CD1c-positive myeloid dendritic cell (primary cell): ENCODE data around the gene MXI1.

Source experiments
- DNase-seq: peaks from one replicate; pipeline ENCODE4 v3.0.0-alpha.2; 2016; ENCODE audit errors: extremely low spot score

MXI1 gene

DNA sequence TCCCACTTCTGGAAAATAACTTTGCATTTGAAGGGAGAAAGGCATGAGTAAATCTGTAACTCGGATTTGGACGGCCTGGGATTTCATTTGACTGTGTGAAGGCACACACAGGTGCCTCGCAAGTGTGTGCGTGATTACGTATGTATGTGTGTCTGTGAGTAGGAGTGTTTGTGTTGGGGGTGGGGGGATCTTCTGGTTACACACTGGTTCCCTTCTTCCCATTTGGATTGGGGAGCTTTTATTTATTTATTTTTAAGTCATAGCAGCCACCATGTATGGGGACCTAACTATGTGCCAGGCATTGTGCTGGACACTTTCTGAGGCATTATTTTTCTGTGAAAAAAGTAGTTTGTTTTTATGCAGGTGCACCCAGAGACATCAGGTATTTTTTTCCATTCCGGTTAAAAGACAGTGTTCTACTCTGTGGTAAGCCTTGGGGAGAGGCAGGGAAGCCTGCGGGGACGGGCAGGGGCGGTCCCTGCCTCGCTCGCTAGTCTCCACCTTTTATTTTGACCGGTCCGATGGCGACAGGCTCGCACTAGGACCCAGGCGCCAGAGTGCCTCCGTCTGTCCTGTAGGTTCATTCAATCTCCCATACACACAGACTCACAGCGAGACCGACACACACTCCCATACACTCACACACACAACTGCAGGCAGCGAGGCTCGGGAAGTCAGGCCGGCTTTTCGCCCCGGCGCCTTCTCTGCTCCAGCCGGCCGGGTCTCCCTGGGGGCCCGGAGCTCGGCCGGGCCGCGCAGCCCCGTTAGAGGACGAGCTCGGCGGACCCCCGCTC lies at the start of gene MXI1:
Gene MXI1 (plus strand): TSS at position 595 of the 794 bp plus-strand sequence. CDS start 204 bp downstream, outside the sequence.
- DNase-seq, result peak; percentile 50

DNA sequence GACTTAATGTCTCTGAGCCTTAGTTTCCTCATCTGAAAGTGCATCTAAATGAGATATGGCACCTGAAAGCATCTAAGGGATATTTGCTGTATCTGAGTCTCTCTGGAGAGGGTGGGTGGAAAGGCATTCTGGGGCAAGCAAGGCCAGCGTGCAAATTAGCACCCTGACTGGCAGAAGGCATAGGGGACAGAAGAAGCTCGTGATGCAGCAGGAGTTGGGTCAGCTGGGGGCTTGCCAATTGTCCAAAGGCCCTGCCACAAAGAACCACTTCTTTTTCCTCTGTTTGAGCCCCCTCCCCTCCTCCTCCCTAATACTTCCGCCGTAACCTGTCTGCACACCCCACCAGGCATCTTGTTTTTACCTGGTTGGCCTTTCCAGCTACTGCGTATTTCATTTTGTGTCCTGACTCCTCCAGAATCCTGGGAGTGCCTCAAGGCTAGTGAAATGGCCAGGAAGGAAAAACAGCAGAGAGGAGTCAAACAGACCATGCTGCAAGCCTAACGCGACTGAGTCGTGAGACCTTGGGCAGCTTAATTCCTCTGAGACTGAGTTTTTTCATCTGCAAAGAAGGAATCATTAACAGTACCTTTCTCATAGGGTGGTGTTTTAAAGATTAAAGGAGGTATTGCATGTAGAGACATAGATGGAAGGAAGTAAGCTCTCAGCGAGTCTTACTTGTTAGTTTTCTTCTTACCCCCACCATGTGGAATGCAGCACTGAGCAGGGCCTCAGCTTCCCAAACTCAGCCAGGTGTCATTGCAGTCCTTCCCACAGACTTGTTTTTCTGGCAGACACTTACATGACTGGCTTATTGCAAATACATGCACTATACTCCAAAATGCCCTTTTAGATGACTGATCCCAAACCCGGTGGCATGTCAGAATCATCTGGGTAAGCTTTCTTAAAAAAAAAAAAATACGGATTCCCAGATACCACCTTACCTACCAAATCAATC lies 49.1 kb upstream of the MXI1 start:
- no peak for DNase-seq

DNA sequence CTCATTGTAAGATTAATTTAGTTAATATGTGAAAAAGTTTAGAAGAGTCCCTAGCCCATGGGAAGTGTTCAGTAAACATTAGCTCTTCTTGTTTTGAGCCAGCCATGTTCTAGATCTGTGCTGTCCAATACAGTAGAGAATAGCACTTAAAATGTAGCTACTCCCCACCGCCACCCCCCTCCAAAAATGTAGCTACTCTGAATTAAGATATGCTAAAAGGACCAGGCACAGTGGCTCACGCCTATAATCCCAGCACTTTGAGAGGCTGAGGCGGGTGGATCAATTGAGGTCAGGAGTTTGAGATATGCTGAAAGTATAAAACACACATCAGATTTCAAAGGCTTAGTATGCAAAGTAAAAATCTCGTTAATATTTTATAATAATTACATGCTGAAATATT lies 47.3 kb upstream of the MXI1 start:
- DNase-seq, result no peak

DNA sequence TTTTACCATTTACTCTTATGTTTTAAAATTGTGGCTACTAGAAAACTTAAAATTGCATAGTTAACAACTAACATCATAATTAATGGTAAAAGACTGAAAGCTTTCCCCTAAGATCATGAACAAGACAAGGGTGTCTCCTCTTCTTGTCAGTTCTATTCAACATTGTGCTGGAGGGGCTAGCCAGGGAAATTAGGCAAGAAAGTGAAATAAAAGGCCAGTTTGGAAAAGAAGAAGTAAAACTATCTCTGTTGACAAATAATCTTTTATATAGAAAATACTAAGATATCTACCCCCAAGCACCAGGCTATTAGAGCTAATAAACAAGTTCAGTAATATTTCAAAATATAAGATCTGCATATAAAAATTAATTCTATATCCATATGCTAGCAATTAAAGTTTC lies 46.9 kb upstream of the MXI1 start:
- peak; percentile 40 for DNase-seq

DNA sequence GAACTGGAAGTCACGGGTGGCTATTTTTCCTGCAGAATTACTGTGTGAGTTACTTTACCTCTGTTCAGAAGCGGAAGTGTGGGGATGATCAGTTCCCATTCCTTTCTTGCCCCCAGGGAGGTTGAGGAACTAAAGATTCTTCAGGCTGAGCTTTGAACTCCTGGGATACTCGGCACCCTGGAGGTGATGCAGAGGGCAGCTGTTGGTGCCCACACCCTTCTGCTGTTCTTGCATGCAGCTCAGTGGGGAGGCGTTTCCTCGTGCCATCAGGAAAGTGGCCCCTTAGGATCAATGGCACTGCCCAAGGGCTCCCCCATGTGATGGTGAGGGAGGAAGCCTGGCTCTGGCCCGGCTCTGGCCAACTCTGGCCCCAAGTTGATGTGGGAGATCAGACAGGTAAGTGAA lies 44.7 kb upstream of the MXI1 start:
- peak; percentile 78 for DNase-seq

DNA sequence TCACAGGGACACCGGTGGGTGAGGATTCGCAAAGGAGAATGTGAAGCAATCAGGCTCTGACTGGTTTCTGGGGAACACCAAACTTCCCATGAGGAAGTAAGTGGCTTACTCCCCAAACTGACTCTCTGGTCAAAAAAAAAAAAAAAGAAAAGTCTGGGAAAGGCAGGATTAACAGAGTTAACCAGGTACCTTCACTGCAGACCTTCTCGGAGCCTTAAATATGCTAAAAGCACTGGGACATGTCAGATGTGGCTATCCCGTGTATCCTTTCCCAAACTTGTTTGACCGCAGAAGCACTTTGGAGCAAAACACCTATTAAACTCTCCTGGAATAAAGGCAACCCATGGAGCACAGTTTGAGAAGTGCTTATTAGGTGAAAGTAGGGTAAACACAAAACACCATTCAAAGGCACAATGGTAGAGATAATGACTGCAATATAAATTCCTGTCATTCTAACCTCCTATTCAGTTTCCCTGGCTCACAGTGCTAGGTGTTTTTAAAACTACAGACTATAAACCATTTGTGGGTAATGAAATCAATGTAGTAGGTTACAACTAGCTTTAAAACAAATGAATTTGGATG lies 44.1 kb upstream of the MXI1 start:
- DNase-seq, result no peak

DNA sequence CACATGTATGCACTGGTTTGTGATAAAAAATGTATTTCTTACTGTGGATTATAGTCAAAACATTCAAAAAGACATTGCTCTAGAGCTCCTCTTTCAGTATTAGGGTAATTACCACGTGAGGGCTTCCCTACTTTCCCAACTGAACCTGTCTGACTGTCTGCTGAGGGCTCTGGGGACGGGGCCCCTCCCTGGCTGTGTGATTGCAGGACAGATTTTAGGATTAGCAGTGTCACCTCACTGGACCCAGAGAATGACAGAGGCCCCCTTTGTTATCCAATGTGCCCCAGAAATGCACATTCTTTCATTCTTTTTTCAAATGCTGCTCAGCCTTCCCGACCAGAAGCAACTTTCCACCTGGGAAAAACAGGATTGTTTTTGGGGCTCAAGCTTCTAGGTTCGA lies 43.6 kb upstream of the MXI1 start:
- no peak for DNase-seq

DNA sequence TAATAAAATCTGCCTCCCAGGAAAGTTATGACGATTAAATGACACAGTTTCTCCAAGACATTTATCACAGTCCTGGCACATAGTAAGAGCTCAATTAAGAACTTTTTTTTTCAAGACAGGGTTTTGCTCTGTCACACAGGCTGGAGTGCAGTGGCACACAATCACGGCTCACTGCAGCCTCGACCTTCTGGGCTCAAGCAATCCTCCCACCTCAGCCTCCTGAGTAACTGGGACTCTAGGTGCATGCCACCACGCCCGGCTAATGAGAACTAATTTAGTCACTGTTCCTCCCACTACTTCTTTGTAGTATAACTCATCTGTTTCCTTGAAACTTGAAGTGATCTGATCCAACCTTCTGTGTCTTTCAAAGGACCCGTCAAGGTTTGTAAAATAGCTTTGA lies 42.2 kb upstream of the MXI1 start:
- DNase-seq, result no peak

DNA sequence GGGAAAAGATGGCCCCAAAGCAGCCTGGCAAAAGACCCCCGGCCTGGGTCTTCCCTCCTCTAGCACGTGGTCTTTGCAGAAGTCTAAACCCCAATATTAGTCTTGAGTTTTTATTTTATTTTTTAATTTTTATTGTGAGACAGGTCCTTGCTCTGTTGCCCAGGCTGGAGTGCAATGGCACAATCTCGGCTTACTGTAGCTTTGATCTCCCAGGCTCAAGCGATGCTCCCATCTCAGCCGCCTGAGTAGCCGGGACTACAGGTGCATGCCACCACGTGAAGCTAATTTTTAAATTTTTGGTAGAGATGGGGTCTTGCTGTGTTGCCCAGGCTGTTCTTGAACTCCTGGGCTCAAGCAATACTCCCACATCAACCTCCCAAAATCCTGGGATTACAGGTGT lies 40.3 kb upstream of the MXI1 start:
- no peak for DNase-seq

DNA sequence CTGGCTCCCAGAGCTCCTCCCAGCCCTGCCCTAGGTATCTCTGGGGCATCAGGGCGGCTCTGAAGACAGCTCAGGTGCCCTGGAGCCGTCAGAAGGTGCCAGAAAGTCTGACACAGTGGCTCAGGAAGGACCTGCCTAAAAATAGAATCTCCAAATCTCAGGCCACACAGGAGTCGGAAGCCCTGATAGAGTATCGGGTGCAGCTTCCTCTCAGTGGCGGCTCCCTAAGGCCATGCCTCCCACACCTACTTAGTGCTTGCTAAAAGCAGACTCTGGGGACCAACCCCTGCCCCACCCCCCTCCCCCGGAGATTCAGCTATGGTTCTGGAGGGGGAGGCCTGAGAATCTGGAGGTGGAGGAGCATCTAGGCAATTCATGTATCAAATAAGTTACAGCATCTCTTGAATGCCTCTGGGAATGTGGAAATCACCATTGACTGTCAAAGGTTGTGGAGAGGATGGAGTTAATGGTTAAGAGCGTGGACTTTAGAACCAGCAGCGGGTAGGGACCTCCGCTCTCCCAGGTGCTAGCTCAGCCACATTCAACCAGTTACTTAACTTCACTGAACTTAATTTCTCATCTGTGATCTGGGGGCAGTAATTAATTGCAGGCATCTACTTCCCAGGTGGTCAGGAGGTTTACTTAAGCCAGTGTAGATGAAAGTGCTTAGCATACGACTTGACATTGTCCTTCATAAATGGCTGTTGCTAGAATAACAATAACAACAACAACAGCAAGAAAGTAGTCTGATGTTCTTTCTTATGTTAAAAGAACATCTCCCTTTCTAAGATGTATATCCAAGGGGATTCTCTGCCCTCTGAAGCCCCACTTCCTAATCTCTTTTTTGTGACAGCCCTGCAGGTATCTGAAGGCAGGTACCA lies 38.6 kb upstream of the MXI1 start:
- DNase-seq, result peak; percentile 27

DNA sequence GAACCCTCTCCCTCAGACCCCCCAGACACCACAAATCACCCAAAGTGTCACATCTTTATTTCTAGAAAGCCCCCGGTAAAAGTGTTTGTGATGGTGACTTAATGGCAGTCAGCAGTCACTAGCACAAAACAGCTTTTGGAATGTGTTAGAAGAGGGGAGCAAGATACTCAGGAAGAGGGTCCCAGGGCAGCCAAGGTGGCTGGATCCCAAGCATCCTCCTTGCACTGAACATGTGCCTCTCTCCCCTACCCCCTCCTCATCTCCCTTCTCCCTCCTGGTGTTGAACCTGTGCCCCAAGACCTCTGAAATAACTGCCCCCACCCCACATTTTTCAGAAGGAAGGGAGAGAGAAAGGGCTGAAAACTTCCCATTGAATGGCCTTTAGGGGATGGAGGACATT lies 37.8 kb upstream of the MXI1 start:
- DNase-seq, result no peak

DNA sequence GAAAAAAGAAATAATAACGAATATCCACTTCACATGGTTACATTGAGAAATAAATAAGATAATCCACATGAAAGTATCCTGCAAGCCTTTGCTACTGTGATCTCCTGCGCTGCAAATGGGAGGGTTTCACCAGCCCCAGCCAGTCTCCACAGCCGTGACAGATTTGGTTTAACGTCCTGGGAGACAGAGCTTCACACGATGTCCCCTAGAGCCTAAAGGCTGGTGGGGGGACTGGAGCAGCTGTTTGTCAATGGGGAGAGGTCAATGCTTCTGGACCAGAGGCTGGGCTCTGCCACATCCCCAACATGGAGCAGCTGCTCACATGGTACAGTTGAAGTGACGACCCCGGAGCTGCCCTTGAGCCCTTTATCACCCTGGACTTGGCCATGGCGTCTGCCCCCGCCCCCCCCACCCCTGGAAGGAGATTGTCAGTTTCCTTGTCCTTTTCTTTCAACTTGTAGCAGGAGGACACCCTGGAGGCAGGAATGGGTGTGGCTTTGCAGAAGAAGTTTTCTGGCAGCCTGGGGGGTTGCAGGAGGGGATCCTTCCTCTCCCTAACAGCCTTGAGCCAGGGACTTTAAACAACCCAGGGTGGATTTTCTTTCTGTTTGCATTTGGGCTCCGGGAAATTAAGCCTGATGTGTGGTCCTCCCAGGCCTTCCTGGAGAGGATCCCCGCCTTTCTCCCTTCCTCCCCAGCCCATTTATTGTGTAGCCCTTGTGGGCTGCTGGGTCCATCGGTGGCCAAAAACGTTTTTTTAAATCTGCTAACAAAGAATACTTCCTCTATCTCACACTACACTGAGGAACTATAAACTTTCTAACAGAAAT lies 37.0 kb upstream of the MXI1 start:
- DNase-seq, result peak; percentile 50

DNA sequence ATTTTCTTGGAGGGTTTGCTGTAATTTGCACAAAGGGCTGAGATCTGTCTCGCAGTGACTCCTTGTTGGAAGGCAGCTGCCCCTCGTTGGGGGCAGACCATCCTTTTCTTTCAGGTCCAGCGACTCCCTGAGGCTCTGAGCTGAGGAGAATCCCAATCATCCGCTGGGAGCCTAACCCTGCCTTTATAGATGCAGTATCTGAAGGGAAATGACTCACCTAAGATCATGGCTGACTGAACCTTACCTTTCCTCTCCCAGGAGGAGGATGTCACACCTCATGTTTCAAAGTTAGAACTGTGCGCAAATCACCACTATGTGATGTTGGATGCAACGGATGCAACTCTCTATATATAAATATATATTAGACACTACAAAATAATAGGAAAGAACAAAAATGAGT lies 36.4 kb upstream of the MXI1 start:
- DNase-seq, result no peak

DNA sequence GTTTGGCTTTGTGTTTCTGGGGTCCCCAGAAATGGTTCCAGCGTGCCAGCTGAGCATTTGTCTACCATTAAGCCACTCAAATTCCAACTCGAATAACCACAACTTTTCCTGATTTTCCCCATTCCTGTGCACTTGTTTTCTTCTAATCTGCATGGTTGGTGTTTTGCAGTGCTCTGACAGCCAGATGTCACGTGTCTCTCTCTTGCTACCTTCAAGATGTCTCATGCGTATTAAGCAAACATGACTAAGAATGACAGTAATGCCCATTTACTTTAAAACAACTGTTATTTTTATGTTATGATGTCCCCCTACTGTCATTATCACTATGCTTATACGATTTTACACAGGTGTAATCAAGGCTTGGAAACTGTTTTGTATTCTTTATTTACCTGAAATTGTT lies 35.2 kb upstream of the MXI1 start:
- DNase-seq, result no peak

DNA sequence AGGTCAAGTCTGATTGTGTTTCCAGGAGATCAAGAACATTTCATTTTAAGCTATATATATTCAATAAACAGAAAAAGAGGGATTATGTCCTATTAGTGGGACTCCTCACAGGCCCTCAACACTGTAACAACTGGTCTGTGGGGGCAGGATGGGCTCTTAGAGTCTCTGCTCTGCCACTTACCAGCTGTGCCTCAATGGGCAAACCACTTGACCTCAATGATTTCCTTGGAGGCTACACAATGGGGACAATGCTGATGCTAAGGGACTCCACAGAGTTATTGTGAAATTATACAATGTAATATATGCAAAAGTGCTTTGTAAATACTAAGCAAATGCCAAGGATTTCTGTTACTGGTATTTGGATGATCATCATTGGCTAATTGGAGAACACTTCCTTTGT lies 33.2 kb upstream of the MXI1 start:
- DNase-seq, result no peak

DNA sequence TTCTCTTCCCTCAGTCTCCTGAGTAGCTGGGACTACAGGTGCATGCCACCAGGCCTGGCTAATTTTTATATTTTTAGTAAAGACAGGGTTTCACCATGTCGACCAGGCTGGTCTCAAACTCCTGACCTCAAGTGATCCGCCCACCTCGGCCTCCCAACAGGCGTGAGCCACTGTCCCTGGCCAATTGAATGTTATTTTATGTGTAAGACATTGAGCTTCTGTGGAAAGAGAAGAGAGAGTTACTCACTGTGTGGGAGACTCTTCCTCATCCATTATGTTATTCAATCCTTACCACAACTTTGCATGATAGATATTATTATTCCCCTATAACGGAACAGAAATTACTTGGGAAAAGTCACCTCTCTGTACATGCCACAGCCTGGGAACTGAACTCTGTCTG lies 32.6 kb upstream of the MXI1 start:
- DNase-seq, result peak; percentile 55

DNA sequence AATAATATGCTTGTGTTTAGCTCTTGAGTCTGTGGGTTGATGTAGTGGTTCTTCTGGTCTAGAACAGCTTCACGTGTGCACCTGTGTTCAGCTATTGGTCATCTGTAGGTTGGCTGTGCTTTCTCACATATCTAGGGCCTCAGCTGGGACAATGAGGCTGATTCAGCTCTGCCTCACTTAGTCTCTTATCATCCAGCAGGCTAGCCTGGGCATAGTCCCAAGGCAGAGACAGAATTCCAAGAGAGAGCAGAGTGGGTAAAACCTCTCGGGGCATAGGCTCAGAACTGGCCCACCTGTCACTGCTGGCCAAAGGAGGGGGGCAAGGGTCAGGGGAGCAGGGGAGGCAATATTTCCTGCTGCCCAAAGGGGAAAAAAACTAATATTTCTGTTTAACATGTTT lies 32.0 kb upstream of the MXI1 start:
- no peak for DNase-seq

DNA sequence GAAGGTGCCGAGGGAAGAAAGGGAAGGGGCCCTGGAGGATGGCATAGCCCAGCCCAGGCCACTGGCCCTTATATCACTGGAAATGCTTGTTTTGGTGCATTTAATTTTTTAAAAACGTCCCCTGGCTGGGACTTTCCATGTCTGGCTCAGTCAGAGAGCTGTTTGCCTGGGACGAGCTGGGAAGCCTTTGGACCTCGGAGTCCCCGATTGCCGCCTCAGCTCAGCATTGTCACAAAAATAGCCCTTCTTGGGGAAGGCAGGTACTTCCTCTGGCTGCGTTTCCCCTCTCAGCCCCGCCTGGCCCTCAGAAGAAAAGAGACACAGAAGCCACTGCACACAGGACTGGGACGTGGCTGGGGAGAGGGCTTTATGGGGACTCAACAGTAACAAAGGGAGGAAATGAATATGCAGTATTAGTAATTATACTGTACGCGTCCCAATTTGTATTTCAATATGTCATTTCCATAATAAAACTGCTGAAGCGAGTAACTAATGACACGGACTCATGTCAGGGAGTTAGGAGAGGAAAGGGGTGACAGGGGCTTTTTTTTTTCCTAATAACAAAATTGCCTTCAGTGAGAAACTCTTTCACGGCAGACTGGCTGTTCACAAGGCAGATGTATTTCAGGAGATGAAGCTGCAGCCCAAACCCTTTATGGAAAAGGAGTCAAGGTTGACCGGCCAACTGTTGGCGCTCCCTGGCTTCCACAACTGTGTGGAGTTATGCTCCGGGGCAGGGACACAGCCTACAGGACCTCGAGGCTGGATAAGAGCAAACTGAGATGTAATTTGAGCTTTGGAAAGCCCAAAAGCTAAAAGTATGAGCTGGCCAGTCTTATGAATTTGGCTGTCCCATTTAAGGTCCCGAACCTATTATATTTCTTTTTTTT lies 31.0 kb upstream of the MXI1 start:
- DNase-seq, result no peak

DNA sequence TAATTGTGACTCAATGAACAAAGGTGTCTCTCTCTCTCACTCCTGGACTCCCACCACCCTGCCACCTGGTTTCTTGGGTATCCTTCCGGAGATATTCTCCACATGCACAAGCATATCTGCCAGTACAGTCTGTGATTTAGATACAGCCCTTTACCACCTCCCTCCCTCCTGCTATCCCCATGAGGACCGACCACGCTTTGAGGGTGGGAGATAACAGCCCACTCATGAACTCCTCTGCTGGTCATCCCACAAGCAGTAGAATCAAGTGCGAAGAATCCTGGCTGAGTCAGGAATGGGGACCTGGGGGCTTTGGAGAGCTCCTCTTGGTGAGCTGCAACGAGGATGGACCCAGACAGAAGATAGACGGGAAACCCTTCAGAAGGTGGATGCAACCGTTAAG lies 28.2 kb upstream of the MXI1 start:
- DNase-seq, result no peak

DNA sequence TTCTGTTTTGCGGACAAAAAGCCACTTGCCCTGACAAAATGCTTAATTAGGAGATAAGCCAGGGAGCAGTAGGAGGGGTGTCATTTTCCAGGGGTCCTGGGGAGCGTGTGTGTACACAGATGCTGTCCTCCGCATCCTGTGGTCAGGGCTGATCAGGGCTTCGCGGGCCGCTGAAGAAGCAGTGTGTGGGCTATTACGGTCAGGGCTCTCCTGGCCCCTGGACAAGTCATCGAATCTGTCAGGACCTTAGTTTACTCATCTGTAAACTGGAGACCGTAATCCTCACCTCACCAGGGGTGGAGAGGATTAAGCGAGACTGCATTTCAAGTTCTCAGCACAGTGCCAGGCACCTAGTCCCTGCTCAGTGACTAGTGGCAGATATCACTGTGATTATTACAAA lies 26.0 kb upstream of the MXI1 start:
- DNase-seq, result no peak
